Activated naive CD4-positive, alpha-beta T cell (primary cell): ENCODE results near the gene GSS.

Experiments
- DNase-seq, 4 experiments: peaks; one replicate each; lab custom pipeline; 2025; lab: John Stamatoyannopoulos, UW

The GSS gene

DNA sequence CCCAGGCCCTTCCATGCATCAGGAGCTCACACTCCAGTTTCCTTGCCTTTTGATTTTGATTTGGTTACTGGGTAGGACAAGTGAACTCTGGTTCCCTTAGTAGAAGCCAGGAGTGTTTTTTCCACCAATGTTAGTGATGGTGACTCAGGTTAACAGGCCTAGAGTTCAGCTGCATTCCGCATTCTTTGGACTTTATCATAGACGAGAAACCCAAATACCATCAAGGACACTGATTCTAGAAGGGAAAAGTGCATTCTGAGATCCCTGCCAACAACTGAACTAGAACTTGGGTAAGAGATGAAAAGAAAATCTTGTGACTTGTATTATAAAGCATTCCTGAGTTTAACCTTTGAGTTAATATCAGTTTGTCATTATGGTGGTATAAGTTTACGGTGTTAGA is 8.9 kb downstream of the GSS start:
- no peak for DNase-seq

GRCh38 chr20:34945315-34946077 is 10.1 kb downstream of the GSS start:
- DNase-seq, result no peak

DNA sequence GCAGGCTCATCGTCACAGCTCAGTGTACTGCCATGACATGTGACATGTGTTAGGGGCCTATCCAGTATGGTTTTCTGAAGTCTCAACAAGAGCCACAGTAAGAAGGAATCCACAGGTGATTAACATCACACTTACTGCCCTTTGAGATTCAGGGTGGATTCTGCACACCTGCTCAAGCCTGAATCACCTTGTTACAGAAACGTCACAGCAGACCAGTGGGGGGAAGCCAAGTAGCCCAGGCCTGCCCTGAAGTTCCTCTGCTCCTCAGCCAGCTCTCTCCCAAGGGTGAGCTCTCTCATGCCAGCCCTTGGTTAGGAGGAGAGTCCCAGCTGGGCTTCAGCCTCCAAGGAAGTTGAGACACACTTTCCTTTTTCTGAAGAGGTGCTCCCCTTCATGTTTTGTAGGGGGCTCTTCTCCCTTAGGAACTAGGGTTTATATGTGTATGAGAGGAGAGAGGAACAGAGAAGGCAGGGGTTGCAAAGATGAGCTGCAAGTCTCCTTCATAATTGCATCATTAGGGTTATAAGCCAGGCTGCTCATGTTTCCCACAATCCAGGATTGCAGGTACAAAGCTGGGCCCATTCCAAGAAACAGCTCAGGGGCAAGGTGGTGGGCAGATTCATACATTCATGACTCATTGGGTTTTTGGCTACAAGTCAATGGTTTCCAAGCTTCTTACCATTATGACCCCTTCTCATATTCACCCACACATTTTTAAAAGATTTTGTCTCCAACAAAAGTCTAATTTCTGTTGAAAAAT is 11.6 kb downstream of the GSS start:
- DNase-seq, result no peak

DNA sequence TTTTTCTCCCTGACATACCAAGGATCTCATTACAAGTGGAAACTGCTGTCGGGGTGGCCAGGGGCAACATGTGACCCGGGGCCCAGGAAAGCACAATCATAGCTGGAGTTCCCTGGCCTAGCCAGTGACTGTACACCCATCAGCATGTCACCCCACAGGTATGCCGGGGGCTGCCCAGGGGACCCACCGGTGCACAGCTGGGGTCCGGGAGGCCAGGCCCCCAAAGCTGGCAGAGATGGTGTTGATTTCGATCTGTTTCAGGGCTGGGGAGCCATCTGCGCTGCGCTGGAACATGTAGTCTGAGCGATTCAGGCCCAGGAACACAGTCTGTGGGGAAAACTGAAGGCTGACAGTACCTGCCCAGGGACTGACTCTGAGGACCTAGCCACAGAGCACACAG is 13.3 kb downstream of the GSS start:
- no peak for DNase-seq

DNA sequence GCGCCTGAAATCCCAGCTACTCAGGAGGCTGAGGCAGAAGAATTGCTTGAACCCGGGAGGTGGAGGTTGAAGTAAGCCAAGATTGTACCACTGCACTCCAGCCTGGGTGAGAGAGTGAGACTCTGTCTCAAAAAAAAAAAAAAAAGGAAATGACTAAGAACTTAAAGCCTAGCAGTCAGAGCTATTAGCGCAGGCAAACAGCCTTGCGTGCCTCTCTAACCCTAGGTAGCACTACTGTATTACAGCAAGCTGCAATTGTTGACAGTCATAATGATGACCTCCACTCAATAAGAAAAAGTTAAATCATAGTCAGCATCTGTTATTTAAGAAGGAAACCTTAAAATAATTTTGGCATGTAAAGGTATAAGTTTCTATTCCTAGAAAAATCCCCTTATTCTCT is 14.4 kb downstream of the GSS start:
- no peak for DNase-seq

- DNase-seq, result no peak
Observed at GRCh38 chr20:34940081-34940481, 15.5 kb downstream of the GSS start.

DNA sequence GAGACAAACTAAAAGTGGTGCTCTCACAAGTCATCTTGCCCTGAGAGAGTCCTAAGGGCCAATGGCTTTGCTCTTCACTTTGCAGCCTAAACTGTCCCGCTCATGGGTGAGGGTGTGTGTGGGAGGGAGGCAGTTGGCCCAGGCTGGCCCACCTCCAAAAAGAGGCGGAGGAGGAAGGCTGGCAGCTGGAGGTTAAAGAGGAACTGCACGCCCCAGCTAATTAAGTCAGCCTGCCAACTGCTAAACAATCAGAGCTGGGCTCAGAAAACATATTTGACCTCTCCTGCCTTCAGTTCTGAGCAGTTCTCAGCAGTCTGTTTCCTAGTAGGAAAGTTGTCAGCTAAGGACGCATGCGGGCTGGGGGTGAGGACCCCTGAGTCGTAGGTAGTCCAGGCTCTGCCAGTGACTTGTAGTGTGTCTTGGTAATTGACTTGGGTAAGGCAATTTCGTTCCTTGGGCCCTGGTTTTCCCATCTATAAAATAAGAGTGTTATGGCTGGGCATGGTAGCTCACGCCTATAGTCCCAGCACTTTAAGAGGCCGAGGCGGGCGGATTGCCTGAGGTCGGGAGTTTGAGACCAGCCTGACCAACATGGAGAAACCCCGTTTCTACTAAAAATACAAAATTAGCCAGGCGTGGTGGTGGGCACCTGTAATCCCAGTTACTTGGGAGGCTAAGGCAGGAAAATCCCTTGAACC is 17.0 kb downstream of the GSS start:
- no peak for DNase-seq

GRCh38 chr20:34931771-34932170 is 23.8 kb downstream of the GSS start:
- DNase-seq, result no peak

- DNase-seq, result no peak
Observed at GRCh38 chr20:34928411-34928810, 27.2 kb downstream of the GSS start.

- no peak for DNase-seq
Observed at GRCh38 chr20:34927736-34928135, 27.9 kb downstream of the GSS start.

DNA sequence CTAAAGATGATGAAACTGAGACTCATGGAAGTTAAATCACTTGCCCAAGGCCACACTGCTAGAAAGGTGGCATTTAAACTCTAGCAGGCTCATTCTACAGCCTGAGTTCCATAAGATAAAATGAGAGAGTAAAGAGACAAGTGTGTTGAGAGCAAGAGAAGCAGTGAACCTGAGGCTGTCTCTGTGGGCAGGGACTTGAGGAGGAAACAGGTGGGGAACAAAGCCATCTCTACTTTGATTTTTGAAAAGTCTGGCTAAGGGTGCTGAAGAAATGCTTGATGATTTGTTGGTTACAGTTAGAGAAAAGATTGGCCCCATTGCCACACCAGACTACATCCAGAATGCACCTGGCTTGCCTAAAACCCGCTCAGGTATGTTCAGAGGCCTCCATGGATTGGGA is 29.0 kb downstream of the GSS start:
- no peak for DNase-seq

DNA sequence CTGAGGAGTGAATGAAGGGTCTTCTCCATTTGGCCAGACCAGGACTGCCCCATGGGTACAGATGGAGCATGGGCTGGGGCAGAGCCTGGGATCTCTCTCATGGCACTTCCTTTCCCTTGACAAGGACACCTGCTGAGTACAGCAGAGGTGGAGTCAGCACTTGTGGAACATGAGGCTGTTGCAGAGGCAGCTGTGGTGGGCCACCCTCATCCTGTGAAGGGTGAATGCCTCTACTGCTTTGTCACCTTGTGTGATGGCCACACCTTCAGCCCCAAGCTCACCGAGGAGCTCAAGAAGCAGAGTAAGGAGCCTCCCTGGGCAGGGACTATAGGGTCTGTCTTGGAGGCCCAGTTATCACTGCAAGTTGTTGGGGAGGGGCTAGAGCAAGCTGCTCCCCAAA is 29.6 kb downstream of the GSS start:
- no peak for DNase-seq

DNA sequence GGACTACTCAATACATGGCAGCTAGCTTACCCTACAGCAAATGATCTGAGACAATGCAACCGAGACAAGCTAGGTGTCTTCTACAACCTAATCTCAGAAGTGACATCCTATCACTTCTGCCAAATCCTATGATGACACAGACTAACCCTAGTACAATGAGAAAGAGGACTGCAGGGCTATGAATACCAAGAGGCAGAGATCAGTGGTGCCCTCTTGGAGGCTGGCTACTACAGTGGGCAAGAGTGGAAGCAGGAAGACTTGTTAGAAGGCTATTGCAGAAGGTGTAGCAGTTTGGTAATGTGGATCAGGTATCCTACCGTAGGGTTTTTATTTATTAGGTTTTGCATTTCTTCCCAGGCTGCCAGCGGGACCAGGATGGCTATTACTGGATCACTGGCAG is 30.3 kb downstream of the GSS start:
- no peak for DNase-seq

DNA sequence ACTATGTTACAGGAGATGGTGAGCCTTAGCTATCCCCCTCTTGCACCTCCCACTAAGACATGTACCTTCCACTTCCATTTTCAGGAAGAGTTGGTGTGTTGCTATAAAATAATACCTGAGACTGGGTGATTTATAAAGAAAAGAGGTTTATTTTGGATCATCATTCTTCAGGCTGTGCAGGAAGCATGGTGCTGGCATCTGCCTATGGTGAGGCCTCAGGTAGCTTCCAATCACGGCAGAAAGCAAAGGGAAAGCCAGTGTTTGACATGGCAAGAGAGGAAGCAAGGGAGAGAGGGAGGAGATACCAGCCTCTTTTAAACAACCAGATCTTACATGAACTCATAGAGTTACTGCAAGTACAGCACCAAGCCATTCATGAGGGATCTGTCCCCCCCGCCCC is 32.2 kb downstream of the GSS start:
- no peak for DNase-seq

DNA sequence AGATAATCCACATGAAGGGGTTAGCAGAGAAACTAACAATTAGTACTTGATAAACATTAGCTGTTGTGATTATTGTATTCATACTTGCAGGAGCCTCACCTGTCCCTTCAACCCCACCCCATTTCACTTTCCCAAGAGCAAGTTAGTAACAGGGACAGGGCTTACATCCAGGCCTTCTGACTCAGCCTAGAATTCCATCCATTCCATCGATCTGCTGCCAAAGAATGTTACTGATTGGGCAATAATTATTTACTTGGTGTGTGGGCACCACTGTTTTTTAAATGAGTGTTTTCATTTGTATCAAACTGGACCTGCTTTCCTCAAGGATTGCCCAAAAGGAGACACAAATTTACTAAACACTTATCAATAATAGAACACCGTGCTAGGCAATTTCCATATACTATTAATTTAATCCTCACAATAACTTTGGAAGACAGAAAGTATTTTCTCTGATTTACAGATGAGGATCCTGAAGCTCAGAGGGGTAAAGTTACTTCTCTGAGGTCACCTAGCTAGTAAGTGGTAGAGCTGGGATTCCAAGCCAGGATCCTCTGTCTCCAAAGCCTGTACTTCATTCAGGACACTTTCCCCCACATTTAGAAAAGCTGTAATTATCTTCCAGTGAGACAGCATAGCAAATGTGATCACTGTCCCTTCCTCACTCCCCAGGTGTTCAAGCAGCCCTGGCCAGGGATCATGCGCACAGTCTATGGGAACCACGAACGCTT is 32.8 kb downstream of the GSS start:
- no peak for DNase-seq

DNA sequence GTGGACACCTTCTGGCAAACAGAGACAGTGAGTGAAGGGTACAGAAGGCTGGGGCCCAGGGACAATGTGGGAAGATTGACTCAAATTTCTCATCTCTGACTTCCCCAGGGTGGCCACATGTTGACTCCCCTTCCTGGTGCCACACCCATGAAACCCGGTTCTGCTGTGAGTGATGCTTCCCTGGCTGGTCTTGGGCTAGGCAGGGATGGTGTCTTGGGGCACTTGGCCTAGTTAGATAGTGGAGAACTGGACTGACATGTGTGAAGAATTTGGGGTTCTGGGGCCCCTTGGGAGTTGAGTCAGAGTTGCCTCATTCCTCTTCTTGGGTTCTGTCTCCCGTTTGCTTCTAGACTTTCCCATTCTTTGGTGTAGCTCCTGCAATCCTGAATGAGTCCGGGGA is 34.2 kb downstream of the GSS start:
- no peak for DNase-seq

GRCh38 chr20:34920055-34920454 is 35.6 kb downstream of the GSS start:
- DNase-seq, result no peak

GRCh38 chr20:34916774-34917354 is 38.7 kb downstream of the GSS start:
- no peak for DNase-seq

GRCh38 chr20:34915749-34916455 is 39.7 kb downstream of the GSS start:
- DNase-seq, result no peak

DNA sequence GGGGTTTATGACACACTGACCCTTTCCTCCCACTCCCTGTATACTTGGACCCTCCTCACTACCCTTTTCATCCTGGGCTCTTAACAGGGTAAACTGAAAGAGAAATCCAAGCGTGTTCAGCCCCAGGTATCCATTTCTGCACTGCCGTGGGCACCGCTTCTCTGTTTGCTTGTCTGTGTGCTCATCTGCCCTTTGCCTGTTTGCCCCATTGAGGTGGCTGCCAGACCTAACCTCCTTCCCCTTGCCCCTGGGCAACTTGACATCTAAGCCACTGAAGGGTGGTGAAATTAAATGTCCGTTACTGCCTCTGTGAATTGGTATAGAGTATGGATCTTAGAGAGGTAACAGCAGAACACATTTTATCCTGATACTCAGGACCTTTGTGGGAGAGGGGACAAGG is 40.5 kb downstream of the GSS start:
- no peak for DNase-seq
